ENCODE results near the gene CCDC18. TPM values are rescaled to one million over a fixed set of nuclear protein-coding genes. Genes with fewer than 3 reads are reported as not detected.

CCDC18 gene
- total RNA-seq, 1 experiment from 2014 or later, result 18.1 TPM

GRCh38 chr1:93206567-93206954, 26.0 kb downstream of the CCDC18 start:
- CTCF ChIA-PET, result no interaction called here

More at GRCh38 chr1:93206567-93206954, 26.0 kb downstream of the CCDC18 start:
- Histone ChIP-seq H3K79me2 (ENCODE audit: insufficient read depth, low read length) (no peaks in the 10 kb centered on the region), H3K36me3 (ENCODE audit: control insufficient read depth in 1 of 2, insufficient read depth in 2 of 2, low read length in 2 of 2) (peaks cover 13 to 20% of the 10 kb centered on the region in 2 experiments), H3K4me3 (replicated peaks in 1 of 2; ENCODE audit: low read depth in 1 of 2, low read length in 2 of 2) (no peak overlapping the region), H3K4me2 (ENCODE audit: low read length) (no peak overlapping the region), H3K9ac (ENCODE audit: low read length) (no peak overlapping the region), H3K27ac (ENCODE audit: low read depth, low read length) (no peak overlapping the region), H4K20me1 (ENCODE audit: insufficient read depth) (no peaks in the 10 kb centered on the region), H3K4me1 (ENCODE audit: control insufficient read depth in 1 of 2, insufficient read depth in 2 of 2, low read length in 2 of 2) (no peaks in the 10 kb centered on the region), H3K9me2 (ENCODE audit: insufficient read depth) (no peaks in the 10 kb centered on the region), H2AFZ (ENCODE audit: low read depth, low read length, poor library complexity, severe bottlenecking) (no peak overlapping the region), H3K27me3 (ENCODE audit: insufficient read depth, low read length) (no peaks in the 10 kb centered on the region), H3K9me3 (ENCODE audit: control insufficient read depth in 1 of 2, insufficient read depth in 1 of 2, low read depth in 1 of 2, low read length in 2 of 2) (no peaks in the 10 kb centered on the region)
- ChIA-PET RAD21 (ENCODE audit: low non-redundant PET in 1 of 2, low total read pairs in 2 of 2, uncharacterized antibody in 2 of 2, unreplicated experiment in 2 of 2) (no interaction called here), POLR2A (no interaction called here)
- ATAC-seq (no peak), DNase-seq (ENCODE audit: low read depth, low spot score) (no peak)
- intact Hi-C loops (cut with micrococcal nuclease), result no loop called here
- BruUV-seq (replicated peaks), result no TSS peak
- no peak for TF ChIP-seq EZH2 (IDR thresholded peaks at IDR 0.05)
- TF ChIP-seq YY1 (IDR thresholded peaks at IDR 0.05; ENCODE audit: extremely low read depth, insufficient replicate concordance, low read depth, low read length), result no peak
- TF ChIP-seq, protein P1, sequence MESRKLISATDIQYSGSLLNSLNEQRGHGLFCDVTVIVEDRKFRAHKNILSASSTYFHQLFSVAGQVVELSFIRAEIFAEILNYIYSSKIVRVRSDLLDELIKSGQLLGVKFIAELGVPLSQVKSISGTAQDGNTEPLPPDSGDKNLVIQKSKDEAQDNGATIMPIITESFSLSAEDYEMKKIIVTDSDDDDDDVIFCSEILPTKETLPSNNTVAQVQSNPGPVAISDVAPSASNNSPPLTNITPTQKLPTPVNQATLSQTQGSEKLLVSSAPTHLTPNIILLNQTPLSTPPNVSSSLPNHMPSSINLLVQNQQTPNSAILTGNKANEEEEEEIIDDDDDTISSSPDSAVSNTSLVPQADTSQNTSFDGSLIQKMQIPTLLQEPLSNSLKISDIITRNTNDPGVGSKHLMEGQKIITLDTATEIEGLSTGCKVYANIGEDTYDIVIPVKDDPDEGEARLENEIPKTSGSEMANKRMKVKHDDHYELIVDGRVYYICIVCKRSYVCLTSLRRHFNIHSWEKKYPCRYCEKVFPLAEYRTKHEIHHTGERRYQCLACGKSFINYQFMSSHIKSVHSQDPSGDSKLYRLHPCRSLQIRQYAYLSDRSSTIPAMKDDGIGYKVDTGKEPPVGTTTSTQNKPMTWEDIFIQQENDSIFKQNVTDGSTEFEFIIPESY (IDR thresholded peaks at IDR 0.05; ENCODE audit: extremely low read depth, insufficient replicate concordance, low read length), result no peak
- no peak for TF ChIP-seq EGR1 (IDR thresholded peaks at IDR 0.05; ENCODE audit: low read depth)
- TF ChIP-seq, protein P2, sequence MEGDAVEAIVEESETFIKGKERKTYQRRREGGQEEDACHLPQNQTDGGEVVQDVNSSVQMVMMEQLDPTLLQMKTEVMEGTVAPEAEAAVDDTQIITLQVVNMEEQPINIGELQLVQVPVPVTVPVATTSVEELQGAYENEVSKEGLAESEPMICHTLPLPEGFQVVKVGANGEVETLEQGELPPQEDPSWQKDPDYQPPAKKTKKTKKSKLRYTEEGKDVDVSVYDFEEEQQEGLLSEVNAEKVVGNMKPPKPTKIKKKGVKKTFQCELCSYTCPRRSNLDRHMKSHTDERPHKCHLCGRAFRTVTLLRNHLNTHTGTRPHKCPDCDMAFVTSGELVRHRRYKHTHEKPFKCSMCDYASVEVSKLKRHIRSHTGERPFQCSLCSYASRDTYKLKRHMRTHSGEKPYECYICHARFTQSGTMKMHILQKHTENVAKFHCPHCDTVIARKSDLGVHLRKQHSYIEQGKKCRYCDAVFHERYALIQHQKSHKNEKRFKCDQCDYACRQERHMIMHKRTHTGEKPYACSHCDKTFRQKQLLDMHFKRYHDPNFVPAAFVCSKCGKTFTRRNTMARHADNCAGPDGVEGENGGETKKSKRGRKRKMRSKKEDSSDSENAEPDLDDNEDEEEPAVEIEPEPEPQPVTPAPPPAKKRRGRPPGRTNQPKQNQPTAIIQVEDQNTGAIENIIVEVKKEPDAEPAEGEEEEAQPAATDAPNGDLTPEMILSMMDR (IDR thresholded peaks at IDR 0.05 in 2 of 3, conservative IDR thresholded peaks at IDR 0.05 in 1 of 3; ENCODE audit: borderline replicate concordance in 1 of 3, insufficient read depth in 1 of 3, low read depth in 2 of 3, low read length in 2 of 3), result no peak
- TF ChIP-seq POLR2A (IDR thresholded peaks at IDR 0.05; ENCODE audit: borderline replicate concordance, extremely low read depth, insufficient read depth, insufficient read length), result no peak
- TF ChIP-seq POLR2AphosphoS5 (IDR thresholded peaks at IDR 0.05; ENCODE audit: low read depth, low read length), result no peak
- no peak for TF ChIP-seq TCF7L2 (IDR thresholded peaks at IDR 0.05; ENCODE audit: borderline replicate concordance, extremely low read depth, insufficient read depth, insufficient read length)
- no peak for TF ChIP-seq MAX (IDR thresholded peaks at IDR 0.05)
- no peak for TF ChIP-seq ATF3 (IDR thresholded peaks at IDR 0.05)
- TF ChIP-seq SRF (IDR thresholded peaks at IDR 0.05; ENCODE audit: low read depth), result no peak
- no peak for TF ChIP-seq SP1 (IDR thresholded peaks at IDR 0.05; ENCODE audit: low read depth)
- no peak for TF ChIP-seq ZFX (IDR thresholded peaks at IDR 0.05)
- no peak for TF ChIP-seq EZH2phosphoT487 (IDR thresholded peaks at IDR 0.05; ENCODE audit: borderline replicate concordance)
- TF ChIP-seq RAD21 (IDR thresholded peaks at IDR 0.05; ENCODE audit: low read depth), result no peak

Data from HCT116 (cell line).